HEK293 (cell line): Measurements from ENCODE around the gene SGSM2.

ENCODE experiments used
- CTCF ChIA-PET: fragments of 350-600 bp; formaldehyde crosslinking; extraction: SDS; loops from one replicate; lab custom pipeline; 2021; ENCODE audit warnings: antibody characterized with exemption; lab: Yijun Ruan, JAX
- POLR2A ChIA-PET: fragments of 300-600 bp; formaldehyde crosslinking; extraction: SDS; loops from one replicate; lab custom pipeline; 2020; ENCODE audit warnings: antibody characterized with exemption, inconsistent platforms; lab: Yijun Ruan, JAX
- H3K27ac ChIP-seq: fragments of 200-500 bp; sonication (Bioruptor generic); 2 replicates; pipeline ENCODE4 v1.5.1; 2014; ENCODE audit warnings: low read depth, low read length, control low read depth, inconsistent platforms; ENCODE audit errors: extremely low read depth
- H3K36me3 ChIP-seq, 2 experiments: fragments of 200-500 bp in 1 of 2; sonication (Bioruptor generic) in 1 of 2; 1 replicate in 1 of 2; 2 replicates in 1 of 2; pipeline ENCODE4 v1.5.1; 2014 to 2017; ENCODE audit warnings: inconsistent platforms in 2 of 2, low read length in 2 of 2; ENCODE audit not compliant: control insufficient read depth in 2 of 2, insufficient read depth in 1 of 2
- H3K4me1 ChIP-seq: fragments of 200-500 bp; sonication (Bioruptor generic); 2 replicates; pipeline ENCODE4 v1.5.1; 2014; ENCODE audit warnings: mild to moderate bottlenecking, low read length, inconsistent platforms; ENCODE audit not compliant: control insufficient read depth, insufficient read depth
- H3K4me3 ChIP-seq: 2 replicates; pipeline ENCODE4 v1.5.1; 2011; ENCODE audit warnings: low read depth, mild to moderate bottlenecking, control low read depth, low read length, moderate library complexity
- H3K9me3 ChIP-seq: fragments of 200-500 bp; sonication (Bioruptor generic); 2 replicates; pipeline ENCODE4 v1.5.1; 2014; ENCODE audit warnings: low read depth, low read length, inconsistent platforms; ENCODE audit not compliant: control insufficient read depth, insufficient read depth
- GLI4 ChIP-seq: fragments of 450-650 bp; formaldehyde crosslinking; IDR thresholded peaks from 2 replicates; pipeline ENCODE4 v1.5.1; 2016; ENCODE audit warnings: missing biosample characterization, missing genetic modification characterization
- HIC1 ChIP-seq: fragments of 450-650 bp; formaldehyde crosslinking; IDR thresholded peaks from 2 replicates; pipeline ENCODE4 v1.5.1; 2016; ENCODE audit warnings: missing biosample characterization, missing genetic modification characterization
- HOXD13 ChIP-seq: sonication (generic); formaldehyde crosslinking; IDR thresholded peaks from 2 replicates; pipeline ENCODE4 v1.8.0; 2022; ENCODE audit warnings: missing genetic modification reagents, borderline replicate concordance
- PRDM2 ChIP-seq: fragments of 450-650 bp; formaldehyde crosslinking; IDR thresholded peaks from 2 replicates; pipeline ENCODE4 v1.5.1; 2016; ENCODE audit warnings: missing biosample characterization, missing genetic modification characterization, borderline replicate concordance
- SCRT2 ChIP-seq: fragments of 450-650 bp; formaldehyde crosslinking; IDR thresholded peaks from 2 replicates; pipeline ENCODE4 v1.5.1; 2016; ENCODE audit warnings: missing biosample characterization, missing genetic modification characterization
- ZNF211 ChIP-seq: fragments of 450-650 bp; formaldehyde crosslinking; IDR thresholded peaks from 2 replicates; pipeline ENCODE4 v1.5.1; 2016; ENCODE audit warnings: low read depth, missing biosample characterization, missing genetic modification characterization
- ZNF510 ChIP-seq: fragments of 450-650 bp; formaldehyde crosslinking; IDR thresholded peaks from 2 replicates; pipeline ENCODE4 v1.5.1; 2018; ENCODE audit warnings: mild to moderate bottlenecking, missing genetic modification characterization, missing biosample characterization; ENCODE audit not compliant: insufficient replicate concordance
- ZNF830 ChIP-seq: fragments of 450-650 bp; IDR thresholded peaks from 2 replicates; pipeline ENCODE4 v1.5.0; 2018; ENCODE audit warnings: missing biosample characterization, missing genetic modification characterization, low read depth, mild to moderate bottlenecking, moderate library complexity
- ZSCAN4 ChIP-seq: fragments of 450-650 bp; formaldehyde crosslinking; IDR thresholded peaks from 2 replicates; pipeline ENCODE4 v1.5.1; 2017; ENCODE audit warnings: missing biosample characterization, missing genetic modification characterization

The SGSM2 gene

GRCh38 chr17:2384439-2385127 lies 47.3 kb downstream of the SGSM2 start (continued):
- TF ChIP-seq ZSCAN4 (tag by site-specific recombination) (peak; percentile 82), ZNF211 (tag by site-specific recombination) (no peak)
- TF ChIP-seq, all 188 proteins: peak for 6

- Histone ChIP-seq H3K27ac (no peak overlapping the region), H3K9me3 (no peaks in the 10 kb centered on the region), H3K36me3 (peaks cover 0 to 18% of the 10 kb centered on the region in 2 experiments; a peak in 2 of 3 replicates), H3K4me1 (peaks cover 14% of the 10 kb centered on the region), H3K4me3 (no peak overlapping the region)
- no peak for TF ChIP-seq PRDM2 (tag by site-specific recombination)
- TF ChIP-seq HOXD13 (CRISPR knock-in tag): no peak
- TF ChIP-seq GLI4 (tag by site-specific recombination): no peak
- TF ChIP-seq HIC1: no peak
- no peak for TF ChIP-seq ZNF830 (tag by site-specific recombination)
- TF ChIP-seq ZNF510 (tag by site-specific recombination): no peak
- TF ChIP-seq SCRT2 (tag by site-specific recombination): no peak
- POLR2A ChIA-PET: interaction anchor here (0.9 kb wide), 1 partner anchor 25 kb away, joined by 3 read pairs; no protein-coding TSS in a partner anchor
- CTCF ChIA-PET: interaction anchor here (0.7 to 12.5 kb wide), 2 partner anchors 19 to 32 kb away, joined by 3 to 470 read pairs; no protein-coding TSS in a partner anchor
Observed at GRCh38 chr17:2385240-2386210, 48.2 kb downstream of the SGSM2 start.
